UCSD-AML1 (cell line): ENCODE results near the gene RASEF.

Experiments
- DNase-seq: peaks from one replicate; lab custom pipeline; 2025; ENCODE audit not compliant: unreplicated experiment; lab: John Stamatoyannopoulos, UW

Gene RASEF

DNA sequence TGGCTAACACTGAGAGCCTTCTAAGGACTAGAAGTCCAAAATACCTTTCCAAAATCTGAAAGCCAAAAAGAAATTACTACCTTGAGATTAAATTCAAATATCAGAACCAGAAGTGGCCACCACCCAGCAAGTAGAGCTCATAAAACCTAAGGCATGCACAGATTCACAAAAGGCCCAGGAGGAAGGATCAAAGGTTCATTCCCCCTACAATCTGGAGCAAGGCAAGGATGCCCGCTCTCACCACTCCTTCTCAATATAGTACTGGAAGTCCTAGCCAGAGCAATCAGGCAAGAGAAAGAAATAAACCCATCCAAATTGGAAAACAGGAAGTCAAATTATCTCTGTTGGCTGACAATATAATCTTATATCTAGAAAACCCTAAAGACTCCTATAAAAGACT is 6.0 kb downstream of the RASEF start:
- no peak for DNase-seq

GRCh38 chr9:83056174-83056573 is 6.8 kb downstream of the RASEF start:
- DNase-seq = no peak

DNA sequence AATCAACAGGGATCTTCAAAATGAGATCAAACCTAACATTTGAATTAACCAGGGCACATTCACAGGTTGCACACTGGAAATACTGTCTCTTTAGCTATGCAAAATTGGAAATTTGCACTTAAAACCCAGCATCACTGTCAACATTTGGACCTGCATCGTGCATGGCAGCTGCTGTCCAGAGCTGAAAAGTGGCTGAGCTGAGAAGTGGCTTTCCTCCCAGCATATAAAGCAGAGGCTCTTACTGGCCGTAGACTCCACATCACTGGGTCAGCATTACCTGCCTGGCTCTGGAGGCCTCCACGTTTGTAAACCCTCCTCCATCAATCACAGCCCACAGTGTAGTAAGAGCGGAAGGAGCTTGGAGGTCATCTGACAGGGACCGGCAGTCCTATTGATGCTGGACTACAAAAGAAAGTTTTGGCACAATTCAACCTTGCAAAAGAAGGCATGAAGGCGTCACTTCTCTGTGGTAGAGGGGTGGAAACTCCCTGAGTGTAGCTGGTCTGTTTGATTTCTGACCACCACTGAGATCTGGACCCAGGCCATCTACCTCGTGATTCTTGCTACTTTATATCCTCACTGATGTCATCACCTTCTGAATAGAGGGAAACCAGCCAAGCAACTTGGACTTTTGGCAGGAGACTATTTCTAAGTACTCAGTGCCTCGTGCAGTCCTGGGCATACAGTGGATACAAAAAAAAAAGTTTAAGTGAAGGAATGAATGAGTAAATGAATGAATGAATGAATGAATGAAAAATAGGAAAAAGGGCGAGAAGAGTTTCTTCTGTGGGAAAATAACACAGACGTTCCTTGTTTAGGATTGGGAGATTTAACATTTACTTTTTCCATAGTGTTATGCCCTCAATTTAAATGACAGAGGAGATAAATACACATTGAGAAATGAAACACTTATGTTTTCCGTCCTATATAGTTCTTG is 14.8 kb downstream of the RASEF start:
- DNase-seq = no peak

DNA sequence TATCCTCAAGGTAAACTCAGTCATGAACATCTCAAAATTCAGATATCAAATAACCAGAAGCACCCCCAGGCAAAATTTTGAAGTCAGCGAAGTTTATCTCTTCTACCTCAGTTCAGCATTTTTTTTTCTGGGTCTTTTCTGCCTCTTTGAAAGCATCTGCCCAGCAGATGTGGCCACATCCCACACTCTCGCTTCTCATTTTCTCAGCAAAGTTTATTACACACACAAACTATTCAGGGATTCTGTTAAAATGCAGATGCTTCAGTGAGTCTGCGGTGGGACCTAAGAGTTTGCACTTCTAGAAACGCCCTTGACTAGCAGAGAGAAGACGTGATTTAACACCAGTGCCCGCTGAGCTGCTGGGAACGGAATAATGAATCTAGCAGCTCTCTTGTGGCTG is 19.3 kb downstream of the RASEF start:
- no peak for DNase-seq

- DNase-seq = no peak
Observed at GRCh38 chr9:83041771-83042170, 21.2 kb downstream of the RASEF start.

DNA sequence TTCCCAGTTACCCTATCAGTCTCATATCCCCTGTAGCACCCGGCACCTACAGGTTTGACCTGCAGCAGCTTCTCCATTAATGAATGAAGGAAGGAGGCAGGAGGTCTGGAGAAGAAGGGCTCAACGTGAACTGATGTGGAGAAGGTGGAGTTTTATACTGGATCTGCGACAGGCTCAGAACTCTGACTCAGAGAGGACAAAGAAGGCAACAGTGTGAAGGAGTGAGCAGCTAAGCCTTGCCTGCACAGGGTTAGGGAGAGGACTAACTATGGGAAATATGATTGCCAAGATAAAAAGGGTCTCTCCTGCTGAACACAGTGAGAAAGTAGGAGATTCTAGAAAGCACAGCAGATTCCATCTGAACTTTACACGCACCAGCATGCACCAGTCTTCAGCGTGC is 23.6 kb downstream of the RASEF start:
- no peak for DNase-seq

GRCh38 chr9:83036043-83036442 is 26.9 kb downstream of the RASEF start:
- DNase-seq = no peak

GRCh38 chr9:83035143-83035542 is 27.8 kb downstream of the RASEF start:
- no peak for DNase-seq

DNA sequence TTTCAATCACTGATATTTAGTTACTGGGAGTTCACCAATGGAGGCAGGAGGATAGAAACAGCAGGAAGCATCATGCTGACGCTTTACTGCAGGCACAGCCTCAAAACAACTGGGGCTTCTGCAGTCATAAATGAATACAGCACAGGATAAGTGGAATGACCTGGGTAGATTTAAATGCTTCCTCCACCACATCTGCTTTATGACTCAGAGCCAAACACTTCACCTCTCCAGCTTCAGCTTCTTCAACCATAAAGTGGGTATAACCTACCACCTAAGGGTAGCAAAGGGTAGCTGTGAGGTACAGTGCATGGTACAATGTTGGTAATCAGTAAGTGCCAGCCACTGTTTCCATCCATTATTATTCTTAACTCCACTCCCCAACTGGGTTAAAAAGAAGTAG is 28.4 kb downstream of the RASEF start:
- DNase-seq = no peak

GRCh38 chr9:83034026-83034425 is 28.9 kb downstream of the RASEF start:
- DNase-seq = no peak

GRCh38 chr9:83032065-83032625 is 30.8 kb downstream of the RASEF start:
- no peak for DNase-seq

- DNase-seq = no peak
Observed at GRCh38 chr9:83030391-83031107, 32.4 kb downstream of the RASEF start.

DNA sequence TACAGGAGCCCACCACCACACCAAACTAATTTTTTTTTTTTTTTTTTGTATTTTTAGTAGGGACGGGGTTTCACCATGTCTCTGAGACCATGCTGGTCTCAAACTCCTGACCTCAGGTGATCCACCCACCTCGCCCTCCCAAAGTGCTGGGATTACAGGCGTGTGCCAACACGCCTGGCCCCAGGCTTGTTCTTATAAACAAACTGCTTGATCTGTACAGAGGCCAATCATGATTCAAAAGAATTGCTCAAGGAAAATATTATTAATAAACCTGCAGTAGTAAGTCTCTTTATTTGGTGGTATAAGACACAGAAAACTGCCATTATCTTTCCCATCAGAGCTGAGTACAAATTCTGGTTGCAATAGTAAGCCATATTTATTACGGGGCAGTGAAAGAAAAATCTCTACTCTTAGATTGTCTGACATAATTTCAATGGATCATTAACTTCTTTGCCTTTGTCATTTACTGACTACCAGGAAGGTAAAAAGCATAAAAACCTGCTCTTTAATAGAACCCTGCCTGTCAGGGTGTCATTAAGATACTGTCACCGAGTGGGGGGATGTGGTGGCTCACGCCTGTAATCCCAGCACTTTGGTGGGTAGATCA is 33.3 kb downstream of the RASEF start:
- DNase-seq = no peak

GRCh38 chr9:83027153-83027891 is 35.6 kb downstream of the RASEF start:
- DNase-seq = no peak

DNA sequence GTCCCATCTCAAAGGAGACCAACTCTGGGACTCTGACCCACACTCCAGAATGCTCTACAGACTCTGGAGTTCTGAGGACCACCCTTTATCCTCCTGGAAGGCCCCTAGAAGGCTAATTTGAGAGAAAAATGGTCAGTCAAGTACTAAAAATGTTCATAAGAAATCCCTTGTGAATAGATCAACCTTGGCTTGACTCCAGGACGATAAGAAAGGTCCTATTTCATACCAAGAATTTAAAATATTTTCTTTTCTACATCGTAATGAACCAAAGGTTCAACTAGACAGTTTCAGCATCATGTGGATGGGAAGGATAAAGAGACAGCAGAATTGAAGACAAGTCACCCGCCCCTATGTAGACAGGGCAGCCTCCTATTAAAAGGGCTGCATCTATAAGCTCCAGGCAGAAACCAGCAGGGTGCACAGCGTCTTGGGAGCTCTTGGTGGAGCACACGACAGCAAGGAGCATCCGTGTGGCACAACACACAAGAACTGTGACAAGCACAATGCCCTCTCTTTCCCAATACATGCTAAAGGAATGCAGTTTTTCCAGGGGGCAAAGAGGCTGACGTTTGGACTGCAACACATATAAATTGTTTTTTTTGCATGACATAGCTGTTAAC is 38.3 kb downstream of the RASEF start:
- no peak for DNase-seq

DNA sequence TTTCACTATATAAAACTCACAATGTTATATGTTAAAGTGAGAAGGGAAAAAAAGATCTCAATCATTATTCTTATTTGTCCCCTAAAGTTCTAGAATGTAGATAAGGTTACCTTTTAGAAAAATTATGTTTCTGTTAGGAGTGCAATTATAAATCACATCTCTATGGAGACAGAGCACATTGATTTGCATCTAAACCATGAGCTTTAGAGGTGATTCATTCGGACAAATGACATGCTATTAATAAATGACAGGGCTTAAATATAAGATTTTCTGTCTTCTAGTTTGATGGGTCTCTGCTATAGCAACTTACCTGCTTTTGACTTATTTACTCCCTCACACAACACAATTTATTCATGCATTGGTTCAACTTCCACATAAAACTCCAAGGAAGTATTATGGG is 39.8 kb downstream of the RASEF start:
- no peak for DNase-seq

DNA sequence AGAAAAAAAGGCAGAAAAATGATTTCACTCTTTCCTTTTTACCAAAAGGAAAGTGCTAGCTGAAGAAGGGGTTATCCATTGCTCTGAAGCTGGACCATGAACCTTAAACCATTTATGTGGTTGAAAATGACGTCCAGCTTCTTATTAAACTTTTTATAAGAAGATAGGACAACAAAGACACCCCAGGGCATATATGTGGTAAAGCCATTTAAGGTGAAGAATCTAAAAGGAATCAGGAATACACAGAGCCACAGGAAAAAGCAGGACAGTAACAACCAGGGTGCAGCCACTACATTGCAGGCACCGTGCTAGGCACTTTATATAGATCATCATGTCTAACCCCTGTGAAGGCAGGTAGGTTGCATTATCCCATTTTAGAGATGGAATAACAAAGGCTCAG is 42.1 kb downstream of the RASEF start:
- DNase-seq = no peak

- no peak for DNase-seq
Observed at GRCh38 chr9:83020327-83020726, 42.6 kb downstream of the RASEF start.

GRCh38 chr9:83019246-83019645 is 43.7 kb downstream of the RASEF start:
- DNase-seq = no peak

GRCh38 chr9:83015897-83016296 is 47.0 kb downstream of the RASEF start:
- no peak for DNase-seq
